Activated CD4-positive, alpha-beta T cell treated with anti-CD3 and anti-CD28 coated beads, Interleukin-2, amount 50 U/mL, for 16 hours (primary cell): ENCODE data around the gene DUSP3.
"Not testable (repeated sequence)": the region's sequence is repeated elsewhere in the genome, so short reads cannot be mapped to it uniquely, and the experiment has no call there.

Experiments
- DNase-seq: peaks from one replicate; pipeline ENCODE4 v3.0.0-alpha.2; 2020

Gene DUSP3

GRCh38 chr17:43799047-43799446, 20.3 kb upstream of the DUSP3 start:
- no peak for DNase-seq

DNA sequence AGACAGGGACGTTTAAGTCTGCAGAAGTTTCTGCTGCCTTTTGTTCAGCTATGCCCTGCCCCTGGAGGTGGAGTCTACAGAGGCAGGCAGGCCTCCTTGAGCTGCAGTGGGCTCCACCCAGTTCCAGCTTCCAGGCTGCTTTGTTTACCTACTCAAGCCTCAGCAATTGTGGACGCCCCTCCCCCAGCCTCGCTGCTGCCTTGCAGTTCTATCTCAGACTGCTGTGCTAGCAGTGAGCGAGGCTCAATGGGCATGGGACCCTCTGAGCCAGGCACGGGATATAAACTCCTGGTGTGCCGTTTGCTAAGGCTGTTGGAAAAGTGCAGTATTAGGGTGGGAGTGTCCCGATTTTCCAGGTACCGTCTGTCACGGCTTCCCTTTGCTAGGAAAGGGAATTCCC, 19.2 kb upstream of the DUSP3 start:
- DNase-seq: not testable (repeated sequence)

DNA sequence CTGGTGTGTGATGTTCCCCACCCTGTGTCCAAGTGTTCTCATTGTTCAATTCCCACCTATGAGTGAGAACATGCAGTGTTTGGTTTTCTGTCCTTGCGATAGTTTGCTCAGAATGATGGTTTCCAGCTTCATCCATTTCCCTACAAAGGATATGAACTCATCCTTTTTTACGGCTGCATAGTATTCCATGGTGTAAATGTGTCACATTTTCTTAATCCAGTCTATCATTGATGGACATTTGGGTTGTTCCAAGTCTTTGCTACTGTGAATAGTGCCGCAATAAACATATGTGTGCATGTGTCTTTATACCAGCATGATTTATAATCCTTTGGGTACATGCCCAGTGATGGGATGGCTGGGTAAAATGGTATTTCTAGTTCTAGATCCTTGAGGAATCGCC, 13.9 kb upstream of the DUSP3 start:
- DNase-seq: not testable (repeated sequence)

DNA sequence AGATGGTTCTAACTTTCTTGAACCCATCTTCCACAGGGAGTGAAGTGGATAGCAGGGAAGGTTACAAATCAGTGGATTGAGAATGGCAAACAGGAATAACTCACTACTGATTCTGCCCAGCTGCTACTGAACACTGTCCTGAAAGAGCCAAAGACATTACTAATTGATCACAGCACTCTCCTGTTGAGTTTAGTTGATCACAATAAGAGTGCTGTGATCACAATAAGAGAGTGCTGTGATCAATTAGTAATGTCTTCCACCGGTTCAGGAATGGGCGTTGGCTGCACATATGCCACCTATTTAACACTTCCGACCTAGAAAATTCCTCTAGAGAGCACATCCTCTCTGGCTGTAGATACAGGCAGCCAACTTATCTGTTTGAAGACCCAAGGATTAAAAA, 12.8 kb upstream of the DUSP3 start:
- peak; percentile 4 for DNase-seq

GRCh38 chr17:43790311-43790940, 11.6 kb upstream of the DUSP3 start:
- DNase-seq: no peak

DNA sequence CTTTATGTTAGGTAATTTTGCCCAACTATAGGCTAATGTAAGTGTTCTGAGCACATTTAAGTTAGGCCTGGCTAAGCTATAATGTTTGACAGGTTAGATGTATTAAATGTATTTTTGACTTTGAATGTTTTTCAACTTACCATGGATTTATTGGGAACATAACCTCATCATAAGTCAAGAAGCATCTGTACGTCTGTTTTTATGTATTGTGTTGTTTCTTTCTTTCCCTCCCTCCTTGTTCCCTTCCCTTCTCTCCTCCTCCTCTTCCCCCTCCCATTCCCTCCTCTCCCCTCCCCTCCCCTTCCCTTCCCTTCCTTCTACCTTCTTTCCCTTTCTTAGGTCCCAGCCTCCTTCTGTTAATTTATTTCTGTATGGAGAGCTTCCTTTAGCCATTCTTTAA, 10.7 kb upstream of the DUSP3 start:
- no peak for DNase-seq

- no peak for DNase-seq
Measured at GRCh38 chr17:43788540-43788939, 9.8 kb upstream of the DUSP3 start.

- DNase-seq: no peak
Measured at GRCh38 chr17:43787728-43788127, 9.0 kb upstream of the DUSP3 start.

GRCh38 chr17:43784628-43785101, 5.9 kb upstream of the DUSP3 start:
- DNase-seq: peak; percentile 13

DNA sequence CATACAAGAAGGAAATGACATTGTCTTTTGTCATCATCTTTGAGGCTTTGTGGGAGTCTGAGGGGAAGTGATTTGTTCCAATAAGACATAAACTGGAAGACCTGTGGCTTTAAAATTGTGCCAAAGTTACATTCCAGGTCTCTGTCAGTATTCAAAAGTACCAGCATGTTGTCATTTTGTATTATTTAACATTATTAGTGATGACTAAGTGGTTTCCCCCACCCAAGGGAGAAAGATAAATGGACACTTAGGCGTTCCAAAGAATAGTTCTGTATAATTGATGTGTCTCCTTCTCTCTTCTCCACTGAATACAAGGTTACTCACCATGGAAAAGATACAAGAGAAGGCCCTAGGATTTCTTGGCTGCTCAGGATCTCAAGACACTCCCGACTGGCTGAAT, 5.3 kb upstream of the DUSP3 start:
- no peak for DNase-seq

- DNase-seq: no peak
Measured at GRCh38 chr17:43782913-43783680, 4.3 kb upstream of the DUSP3 start.

GRCh38 chr17:43780135-43780534, 1.4 kb upstream of the DUSP3 start, which contains the start of gene CFAP97D1:
Gene CFAP97D1 (plus strand): TSS chr17:43780435. CDS start chr17:43780463, 28 bp downstream.
- no peak for DNase-seq

DNA sequence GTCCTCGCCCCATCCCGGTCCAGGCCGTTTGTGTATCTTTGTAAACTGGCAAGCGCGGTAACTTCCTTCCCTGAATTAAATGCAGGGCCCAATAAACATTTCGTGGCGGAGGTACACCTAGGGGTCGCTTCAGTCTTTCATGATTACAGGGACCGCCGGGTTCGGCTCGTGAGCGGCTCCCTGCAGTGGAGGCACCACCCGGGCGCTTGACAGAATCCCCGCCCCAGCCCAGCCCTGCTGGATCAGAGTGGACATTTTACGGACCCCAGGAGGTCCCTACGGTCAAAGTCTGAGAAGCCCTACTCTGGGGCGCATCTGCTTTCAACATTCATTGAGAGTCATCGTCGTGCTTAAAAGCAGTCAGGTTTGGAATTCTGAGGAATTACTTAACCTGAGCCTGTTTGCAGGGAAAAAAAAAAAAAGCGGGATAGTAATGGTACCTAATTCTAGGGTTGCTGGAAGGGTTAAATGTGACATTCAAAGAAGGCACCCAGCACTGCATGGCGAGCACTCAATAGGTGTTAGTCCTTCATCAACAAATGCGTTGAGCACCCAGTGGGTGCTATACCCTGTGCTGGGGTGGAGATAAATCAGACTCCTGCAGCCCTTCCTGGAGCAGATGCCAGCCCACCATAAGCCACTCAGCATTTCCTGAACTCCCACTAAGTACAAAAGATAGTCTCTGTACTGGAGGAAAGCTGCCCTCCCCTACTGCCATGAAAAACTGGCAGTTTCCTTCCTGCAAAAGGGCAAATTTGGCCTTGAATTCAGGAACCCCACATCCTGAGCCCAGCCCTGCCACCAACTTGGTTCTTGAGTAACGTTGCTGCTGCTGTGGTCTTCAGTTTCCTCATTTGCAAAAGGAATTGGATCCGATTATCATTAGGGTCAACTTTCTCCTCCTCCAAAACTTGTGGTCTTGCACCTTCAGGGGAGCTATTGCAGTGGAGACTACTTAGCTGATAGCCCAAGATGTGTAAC, 658 bp upstream of the DUSP3 start:
- no peak for DNase-seq

GRCh38 chr17:43774304-43775250, 4.2 kb downstream of the DUSP3 start:
- no peak for DNase-seq

- no peak for DNase-seq
Measured at GRCh38 chr17:43772877-43773648, 5.7 kb downstream of the DUSP3 start.

- no peak for DNase-seq
Measured at GRCh38 chr17:43771463-43771862, 7.3 kb downstream of the DUSP3 start.

DNA sequence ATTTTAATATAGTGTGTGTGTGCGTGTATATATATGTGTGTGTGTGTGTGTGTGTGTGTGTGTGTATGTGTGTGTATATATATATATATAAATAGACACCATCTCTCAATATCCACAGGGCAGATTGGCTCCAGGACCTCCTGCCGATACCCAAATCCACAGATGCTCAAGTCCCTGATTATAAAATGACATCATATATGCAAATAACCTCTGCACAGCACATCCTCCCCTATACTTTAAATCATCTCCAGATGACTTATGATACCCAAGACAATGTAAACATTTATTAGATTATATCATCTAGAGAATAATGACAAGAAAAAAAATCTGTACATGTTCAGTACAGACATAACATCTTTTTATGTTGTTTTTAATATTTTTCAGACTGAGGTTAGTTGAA, 7.8 kb downstream of the DUSP3 start:
- DNase-seq: no peak

GRCh38 chr17:43769859-43770258, 8.9 kb downstream of the DUSP3 start:
- DNase-seq: no peak

DNA sequence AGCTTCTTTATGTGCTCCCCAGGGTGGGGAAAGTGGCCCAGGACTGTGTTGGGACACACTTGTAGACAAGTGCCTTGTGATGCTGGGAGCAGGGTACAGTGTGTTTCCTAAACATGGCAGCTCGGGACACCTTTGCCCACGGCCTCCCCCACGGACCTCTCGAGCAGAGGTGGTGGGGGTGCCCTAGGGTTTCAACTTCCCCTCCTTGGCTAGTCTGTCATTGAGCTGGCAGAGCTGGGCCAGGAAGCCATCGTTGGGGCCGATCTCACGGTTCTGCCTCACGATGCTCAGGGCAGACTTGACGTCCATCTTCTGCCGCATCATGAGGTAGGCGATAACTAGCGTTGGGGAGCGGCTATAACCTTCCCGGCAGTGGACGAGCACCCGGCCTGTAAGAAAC, 9.4 kb downstream of the DUSP3 start:
- DNase-seq: no peak

- DNase-seq: no peak
Measured at GRCh38 chr17:43768943-43769342, 9.8 kb downstream of the DUSP3 start.

GRCh38 chr17:43768382-43768781, 10.4 kb downstream of the DUSP3 start:
- no peak for DNase-seq
